LNCaP clone FGC (cell line): Measurements from ENCODE around the gene DNAH11.

Experiments
- DNase-seq: peaks from one replicate; pipeline ENCODE4 v3.0.0-alpha.2; 2011; ENCODE audit warnings: low read depth
- H3K4me3 ChIP-seq: 2 replicates; pipeline ENCODE4 v1.5.1; 2011; ENCODE audit warnings: mild to moderate bottlenecking, low read depth, low read length, control low read depth
- TF ChIP-seq, protein P1 (sequence below): IDR thresholded peaks from 2 replicates; pipeline ENCODE4 v1.5.1; 2012; ENCODE audit warnings: mild to moderate bottlenecking; ENCODE audit not compliant: control insufficient read depth, insufficient read depth; ENCODE audit errors: extremely low read depth

DNAH11 gene

DNA sequence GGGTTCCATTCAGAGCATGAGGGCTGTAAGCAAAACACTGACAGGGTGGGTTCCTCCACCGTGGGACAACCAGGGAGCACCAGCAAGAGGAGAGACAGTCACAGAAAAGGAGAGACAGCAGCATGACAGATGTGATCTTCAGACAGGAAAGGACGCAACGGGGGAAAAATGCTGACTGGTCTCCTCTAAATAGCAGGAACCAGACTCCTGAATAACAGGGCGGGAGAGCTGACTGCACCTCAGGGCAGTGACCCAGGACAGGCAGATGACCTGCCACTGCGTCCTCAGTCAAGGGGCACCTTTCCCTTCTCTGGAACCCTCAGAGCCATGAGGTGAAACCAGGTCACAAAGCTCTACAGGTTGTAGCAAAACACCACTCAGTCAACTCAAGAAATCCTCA, 365.9 kb downstream of the DNAH11 start:
- no peak for DNase-seq
- TF ChIP-seq, protein P1, sequence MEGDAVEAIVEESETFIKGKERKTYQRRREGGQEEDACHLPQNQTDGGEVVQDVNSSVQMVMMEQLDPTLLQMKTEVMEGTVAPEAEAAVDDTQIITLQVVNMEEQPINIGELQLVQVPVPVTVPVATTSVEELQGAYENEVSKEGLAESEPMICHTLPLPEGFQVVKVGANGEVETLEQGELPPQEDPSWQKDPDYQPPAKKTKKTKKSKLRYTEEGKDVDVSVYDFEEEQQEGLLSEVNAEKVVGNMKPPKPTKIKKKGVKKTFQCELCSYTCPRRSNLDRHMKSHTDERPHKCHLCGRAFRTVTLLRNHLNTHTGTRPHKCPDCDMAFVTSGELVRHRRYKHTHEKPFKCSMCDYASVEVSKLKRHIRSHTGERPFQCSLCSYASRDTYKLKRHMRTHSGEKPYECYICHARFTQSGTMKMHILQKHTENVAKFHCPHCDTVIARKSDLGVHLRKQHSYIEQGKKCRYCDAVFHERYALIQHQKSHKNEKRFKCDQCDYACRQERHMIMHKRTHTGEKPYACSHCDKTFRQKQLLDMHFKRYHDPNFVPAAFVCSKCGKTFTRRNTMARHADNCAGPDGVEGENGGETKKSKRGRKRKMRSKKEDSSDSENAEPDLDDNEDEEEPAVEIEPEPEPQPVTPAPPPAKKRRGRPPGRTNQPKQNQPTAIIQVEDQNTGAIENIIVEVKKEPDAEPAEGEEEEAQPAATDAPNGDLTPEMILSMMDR = no peak
- H3K4me3 ChIP-seq = no peak overlapping the region

DNA sequence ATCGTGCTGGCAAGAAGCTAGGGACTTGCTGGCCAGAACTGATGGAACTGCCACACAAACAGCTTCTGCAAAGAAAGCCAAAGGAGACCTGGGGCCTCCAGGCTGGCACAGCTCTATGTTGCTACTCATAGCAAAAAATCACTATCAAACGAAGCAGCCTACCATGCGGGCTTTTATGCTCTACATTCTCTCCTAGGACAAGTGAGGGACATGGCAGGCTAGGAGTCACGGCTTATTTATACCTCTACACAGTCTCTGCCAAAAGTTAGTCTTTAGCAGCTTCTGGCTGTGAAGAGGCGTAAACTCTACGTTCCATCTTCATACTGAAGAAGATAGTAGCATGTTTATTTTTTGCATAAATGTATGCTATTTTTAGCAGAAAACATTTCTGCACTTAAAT, 367.4 kb downstream of the DNAH11 start:
- no peak for DNase-seq
- TF ChIP-seq, protein P1 = no peak
- no peak overlapping the region for H3K4me3 ChIP-seq

DNA sequence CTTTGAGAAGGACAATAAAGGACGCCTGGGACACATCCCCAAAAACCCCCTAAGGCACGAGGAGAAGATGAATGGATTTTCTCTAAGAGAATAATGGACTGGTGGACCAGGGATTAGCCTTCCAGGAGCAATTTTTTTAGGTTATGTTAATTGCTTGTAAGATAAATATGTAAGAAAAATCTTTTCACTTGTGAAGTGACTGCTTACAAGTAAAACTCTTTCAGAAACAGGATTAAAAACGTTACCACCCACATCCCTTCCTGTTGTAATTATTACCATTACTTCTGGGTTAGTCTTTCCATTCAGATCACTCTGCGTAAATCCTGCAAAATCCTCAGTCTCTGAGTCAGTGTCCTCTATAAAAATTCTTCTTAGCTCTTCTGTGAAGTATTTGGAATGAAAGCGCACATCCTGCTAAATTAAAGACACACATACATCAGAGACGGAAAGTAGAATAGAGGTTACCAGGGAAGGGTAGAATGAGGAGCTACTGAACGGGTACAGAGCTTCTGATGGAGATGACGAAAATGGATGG, 368.6 kb downstream of the DNAH11 start:
- TF ChIP-seq, protein P1 = no peak
- no peak overlapping the region for H3K4me3 ChIP-seq
- no peak for DNase-seq

DNA sequence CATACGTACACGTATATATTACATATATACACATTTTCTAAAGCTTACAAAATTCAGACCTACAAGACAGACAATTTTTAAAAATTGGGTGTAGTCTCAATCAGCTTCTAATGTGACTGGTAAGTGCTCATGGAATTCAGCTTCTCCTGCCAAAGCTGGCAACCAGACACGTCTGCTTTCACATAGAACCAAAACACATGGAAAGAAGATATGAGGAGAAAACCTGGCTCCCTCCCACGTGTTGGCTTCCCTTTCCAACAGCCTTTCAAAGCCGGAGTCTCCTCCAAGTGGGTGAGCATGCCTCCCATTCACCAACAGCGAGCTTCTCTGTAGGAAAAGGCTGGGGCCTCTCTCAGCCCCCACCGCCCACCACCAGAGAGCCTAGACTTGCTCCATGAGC, 369.5 kb downstream of the DNAH11 start:
- TF ChIP-seq, protein P1 = no peak
- DNase-seq = no peak
- H3K4me3 ChIP-seq = no peak overlapping the region

DNA sequence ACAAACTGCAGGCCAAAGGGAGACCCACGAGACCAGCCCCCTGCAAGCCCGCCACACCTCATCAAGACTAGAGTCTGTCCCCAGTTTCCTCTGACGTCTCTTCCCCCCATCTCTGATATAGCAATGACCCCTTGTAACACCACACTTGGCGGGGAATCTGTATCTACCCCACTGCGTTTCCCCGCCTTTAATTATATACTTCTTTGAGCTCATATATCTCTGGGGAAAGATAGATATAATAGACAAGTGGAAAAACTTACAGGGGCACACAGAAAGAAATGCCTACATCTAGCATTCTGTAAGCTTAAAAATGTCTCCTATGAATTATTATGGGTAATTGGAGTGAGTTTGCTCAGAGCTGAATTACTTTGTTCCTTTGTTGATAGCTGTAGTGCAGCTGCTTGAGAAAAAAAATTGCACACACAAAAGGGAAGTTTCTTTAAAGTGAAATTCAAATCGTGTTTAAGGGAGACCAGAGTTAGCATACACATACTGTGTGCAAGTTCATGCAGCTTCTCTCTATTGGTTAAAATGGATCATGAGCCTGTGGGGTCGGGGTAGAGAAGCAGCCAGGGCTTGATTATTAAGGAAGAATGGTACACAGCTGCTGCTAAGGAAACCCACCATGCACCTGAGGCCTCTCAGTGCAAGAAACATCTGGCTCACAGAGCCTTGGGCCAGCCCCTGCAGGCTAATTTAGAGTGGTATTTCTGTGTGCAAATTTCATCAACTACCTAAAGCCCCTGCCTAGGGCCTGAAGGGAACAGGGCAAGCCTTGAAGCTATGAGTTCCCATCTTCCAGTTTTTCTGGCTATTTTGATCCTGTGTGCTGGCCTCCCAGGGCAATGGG, 370.3 kb downstream of the DNAH11 start:
- no peak overlapping the region for H3K4me3 ChIP-seq
- TF ChIP-seq, protein P1 = no peak
- no peak for DNase-seq

DNA sequence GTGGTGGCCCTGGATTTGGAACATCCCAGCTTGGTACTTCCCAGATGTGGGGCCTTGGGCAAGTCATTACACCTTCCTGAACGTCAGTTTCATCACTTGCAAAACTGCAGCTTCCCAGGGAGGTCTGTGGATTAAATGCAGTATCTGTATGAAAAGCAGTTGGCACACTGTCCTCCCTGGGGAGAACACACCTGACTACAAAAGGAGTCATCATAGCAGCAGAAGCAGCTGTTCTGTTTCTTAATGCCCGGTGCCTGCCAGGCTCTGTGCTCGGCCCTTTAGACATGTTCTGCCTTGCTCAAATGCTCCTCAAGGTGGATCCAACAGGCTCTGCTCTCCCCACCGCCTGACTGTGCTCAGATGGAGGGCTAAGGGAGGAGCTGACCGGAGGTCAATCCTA, 371.8 kb downstream of the DNAH11 start:
- no peak for DNase-seq
- TF ChIP-seq, protein P1 = no peak
- H3K4me3 ChIP-seq = no peak overlapping the region
